Coronary artery (tissue), 2 donors: Measurements from ENCODE around the gene KRTAP4-3.
A peak's percentile ranks its signal among the peaks of the same experiment; 100 is the strongest.
"Not testable (repeated sequence)": the region's sequence is repeated elsewhere in the genome, so short reads cannot be mapped to it uniquely, and the experiment has no call there.

ENCODE experiments used
- DNase-seq: peaks from one replicate; pipeline ENCODE4 v3.0.0-alpha.2; 2017; ENCODE audit warnings: low spot score
- H3K27ac ChIP-seq, 2 donors: fragments of 200-600 bp; sonication (generic); one replicate each; pipeline ENCODE4 v1.5.1; 2016 to 2019
- H3K4me3 ChIP-seq: fragments of 200-600 bp; sonication (generic); 2 replicates; pipeline ENCODE4 v1.5.1; 2016; ENCODE audit warnings: mild to moderate bottlenecking, moderate library complexity
- TF ChIP-seq, protein P1 (sequence below): fragments of 200-600 bp; sonication (generic); IDR thresholded peaks from one replicate; pipeline ENCODE4 v1.5.1; 2019; ENCODE audit warnings: antibody characterized with exemption

KRTAP4-3 gene

DNA sequence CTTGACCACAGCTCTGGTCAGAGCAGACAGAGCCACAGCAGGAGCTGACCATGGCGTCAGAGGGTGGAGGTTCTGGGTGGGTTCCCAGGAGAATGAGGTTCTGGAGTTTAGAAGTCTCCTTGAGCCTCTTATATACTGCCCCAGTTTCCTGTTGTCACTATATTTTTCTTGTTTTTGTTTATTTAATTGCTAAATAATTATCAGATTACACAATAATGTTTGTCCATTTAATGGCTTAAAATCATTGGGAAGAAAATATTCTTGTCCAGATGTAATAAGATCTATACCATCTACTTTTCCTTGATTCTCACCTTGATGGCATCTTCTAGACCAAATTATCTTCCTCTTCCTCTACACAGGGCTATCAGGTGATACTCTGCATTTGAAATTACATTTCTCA is at the start of gene KRTAP4-3:
TSS of gene KRTAP4-3 (minus strand) at position 101 of the 400 bp plus-strand sequence. CDS start at position 52, 49 bp downstream.
- TF ChIP-seq, protein P1, sequence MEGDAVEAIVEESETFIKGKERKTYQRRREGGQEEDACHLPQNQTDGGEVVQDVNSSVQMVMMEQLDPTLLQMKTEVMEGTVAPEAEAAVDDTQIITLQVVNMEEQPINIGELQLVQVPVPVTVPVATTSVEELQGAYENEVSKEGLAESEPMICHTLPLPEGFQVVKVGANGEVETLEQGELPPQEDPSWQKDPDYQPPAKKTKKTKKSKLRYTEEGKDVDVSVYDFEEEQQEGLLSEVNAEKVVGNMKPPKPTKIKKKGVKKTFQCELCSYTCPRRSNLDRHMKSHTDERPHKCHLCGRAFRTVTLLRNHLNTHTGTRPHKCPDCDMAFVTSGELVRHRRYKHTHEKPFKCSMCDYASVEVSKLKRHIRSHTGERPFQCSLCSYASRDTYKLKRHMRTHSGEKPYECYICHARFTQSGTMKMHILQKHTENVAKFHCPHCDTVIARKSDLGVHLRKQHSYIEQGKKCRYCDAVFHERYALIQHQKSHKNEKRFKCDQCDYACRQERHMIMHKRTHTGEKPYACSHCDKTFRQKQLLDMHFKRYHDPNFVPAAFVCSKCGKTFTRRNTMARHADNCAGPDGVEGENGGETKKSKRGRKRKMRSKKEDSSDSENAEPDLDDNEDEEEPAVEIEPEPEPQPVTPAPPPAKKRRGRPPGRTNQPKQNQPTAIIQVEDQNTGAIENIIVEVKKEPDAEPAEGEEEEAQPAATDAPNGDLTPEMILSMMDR, result no peak
- Histone ChIP-seq H3K4me3 (no peak within 1 kb of the TSS), H3K27ac (no peak within 1 kb of the TSS)
- DNase-seq, result no peak

DNA sequence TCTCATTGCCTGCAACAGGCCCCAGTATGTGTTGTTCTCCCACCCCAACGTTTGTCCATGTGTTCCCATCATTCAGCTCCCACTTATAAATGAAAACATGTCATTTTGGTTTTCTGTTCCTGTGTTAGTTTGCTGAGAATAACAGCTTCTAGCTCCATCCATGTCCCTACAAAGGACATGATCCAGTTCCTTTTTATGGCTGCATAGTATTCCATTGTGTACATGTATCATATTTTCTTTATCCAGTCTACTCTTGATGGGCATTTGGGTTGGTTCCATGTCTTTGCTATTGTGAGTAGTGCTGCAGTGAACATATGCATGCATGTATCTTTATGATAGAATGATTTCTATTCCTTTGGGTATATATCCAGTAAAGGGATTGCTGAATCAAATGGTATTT is 47.7 kb upstream of the KRTAP4-3 start:
- TF ChIP-seq, protein P1, result no peak

DNA sequence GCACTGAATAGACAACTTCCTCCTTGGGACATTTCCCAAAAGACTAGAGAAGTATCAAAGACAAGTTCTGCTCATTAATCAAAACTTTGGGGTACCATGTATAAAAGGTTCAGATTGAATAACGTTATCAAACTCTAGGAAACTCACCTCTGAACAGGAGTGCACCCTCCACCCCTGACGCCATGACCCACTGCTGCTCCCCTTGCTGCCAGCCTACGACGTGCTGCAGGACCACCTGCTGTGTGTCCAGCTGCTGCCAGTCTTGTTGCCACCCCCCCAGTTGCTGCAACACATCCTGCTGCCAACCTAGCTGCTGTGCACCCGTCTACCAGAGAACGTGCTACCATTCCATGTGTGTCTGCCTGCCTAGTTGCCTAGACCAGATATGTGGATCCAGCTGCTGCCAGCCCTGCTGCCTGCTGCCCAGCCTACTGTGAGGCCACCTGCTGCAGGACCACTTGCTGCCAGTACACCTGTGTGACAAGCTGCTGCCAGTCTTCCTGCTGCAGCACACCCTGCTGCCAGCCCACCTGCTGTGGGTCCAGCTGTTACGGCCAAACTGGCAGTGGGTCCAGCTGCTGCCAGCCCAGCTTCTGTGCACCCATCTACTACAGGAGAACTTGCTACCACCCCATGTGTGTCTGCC is 44.6 kb upstream of the KRTAP4-3 start:
- Histone ChIP-seq H3K4me3 (no peak overlapping the region), H3K27ac (no peak overlapping the region)
- TF ChIP-seq, protein P1, result no peak
- DNase-seq, result peak; percentile 59

More for the DNA sequence above, 47.7 kb upstream of the KRTAP4-3 start:
- no peak overlapping the region for H3K4me3 ChIP-seq
- H3K27ac ChIP-seq, result no peak overlapping the region
- no peak for DNase-seq

DNA sequence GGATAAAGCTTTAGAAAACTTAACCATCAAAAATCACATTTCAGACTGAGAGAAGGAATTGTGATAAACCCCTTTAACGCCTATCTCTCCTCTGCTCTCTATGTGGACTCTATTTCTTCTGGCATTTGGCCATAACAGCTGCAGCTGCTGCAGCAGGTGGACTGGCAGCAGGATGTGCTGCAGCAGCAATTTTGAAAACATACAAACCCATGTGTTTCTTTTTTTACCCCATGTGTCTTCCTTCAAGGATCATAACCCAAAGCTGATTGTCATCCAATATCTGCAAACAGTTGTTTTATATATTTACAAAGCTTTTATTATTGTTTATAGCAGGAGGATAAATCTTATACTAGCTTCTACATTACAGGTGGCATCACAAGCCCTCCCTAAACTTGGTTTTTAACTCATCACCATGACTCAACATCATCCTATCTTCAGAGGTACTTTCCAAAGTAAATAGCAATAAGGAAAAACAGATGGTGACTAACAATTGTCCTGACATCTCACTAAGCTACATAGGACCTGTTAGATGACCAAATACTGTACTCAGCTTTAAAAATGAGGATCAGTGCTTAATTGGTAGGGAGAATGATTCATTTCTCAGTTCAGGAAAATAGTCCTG is 43.9 kb upstream of the KRTAP4-3 start:
- no peak for DNase-seq
- no peak overlapping the region for H3K4me3 ChIP-seq
- TF ChIP-seq, protein P1, result no peak
- no peak overlapping the region for H3K27ac ChIP-seq

DNA sequence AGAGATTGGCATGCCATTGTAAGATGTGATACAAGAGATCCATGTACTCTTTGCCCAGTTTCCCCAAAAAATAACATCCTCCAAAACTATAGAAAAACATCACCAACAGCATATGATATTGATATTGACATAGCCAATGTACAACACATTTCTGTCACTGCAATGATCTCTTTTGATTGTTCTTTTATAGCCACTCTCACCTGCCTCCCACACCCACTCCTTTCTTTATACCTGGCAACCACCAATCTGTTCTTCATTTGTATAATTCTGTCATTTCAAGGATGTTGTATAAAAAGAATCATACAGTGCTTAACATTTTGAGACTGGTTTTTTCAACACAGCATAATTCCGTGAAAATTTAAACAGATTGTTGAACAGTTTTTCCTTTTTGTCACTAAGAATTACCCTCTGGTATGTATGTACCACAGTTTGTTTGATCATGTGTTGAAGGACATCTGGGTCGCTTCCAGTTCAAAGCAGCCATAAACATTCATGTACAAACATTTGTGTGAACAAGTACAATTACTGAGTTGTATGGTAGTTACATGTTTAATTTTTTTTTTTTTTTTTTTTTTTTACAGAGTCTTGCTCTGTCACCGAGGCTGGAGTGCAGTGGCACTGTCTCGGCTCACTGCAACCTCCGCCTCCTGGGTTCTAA is 31.5 kb upstream of the KRTAP4-3 start:
- TF ChIP-seq, protein P1, result no peak
- H3K4me3 ChIP-seq, result no peak overlapping the region
- no peak for DNase-seq
- H3K27ac ChIP-seq, result no peak overlapping the region

DNA sequence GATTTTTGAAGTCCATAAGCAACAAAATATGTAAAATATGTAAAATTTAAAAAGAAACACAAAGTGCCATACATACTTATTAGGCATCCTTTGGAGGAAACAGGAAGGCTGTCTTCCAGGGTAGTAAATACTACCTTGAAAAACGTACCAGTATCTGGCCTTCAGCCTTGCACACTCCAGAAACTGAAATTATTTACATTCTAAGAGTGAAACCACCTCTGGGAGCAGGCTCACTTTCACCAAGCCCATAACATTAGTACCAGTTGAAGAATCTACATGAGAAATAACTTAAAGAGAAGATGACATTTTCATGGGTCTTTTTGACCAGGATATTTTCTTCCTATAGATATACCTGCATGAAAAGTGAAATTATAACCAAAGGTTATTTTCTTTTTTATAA is 28.0 kb upstream of the KRTAP4-3 start:
- TF ChIP-seq, protein P1, result no peak
- DNase-seq, result no peak
- H3K4me3 ChIP-seq, result no peak overlapping the region
- no peak overlapping the region for H3K27ac ChIP-seq

DNA sequence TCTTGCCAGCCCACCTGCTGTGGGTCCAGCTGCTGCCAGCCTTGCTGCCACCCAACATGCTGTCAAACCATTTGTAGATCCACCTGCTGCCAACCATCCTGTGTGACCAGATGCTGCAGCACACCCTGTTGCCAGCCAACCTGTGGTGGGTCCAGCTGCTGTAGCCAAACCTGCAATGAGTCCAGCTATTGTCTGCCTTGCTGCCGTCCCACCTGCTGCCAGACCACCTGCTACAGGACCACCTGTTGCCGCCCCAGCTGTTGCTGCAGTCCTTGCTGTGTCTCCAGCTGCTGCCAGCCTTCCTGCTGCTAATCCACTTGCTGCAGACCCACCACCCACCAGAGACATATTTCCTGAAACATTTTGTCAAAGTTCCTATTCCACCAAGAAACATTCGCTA is 22.3 kb upstream of the KRTAP4-3 start:
- H3K27ac ChIP-seq, result no peak overlapping the region
- TF ChIP-seq, protein P1, result no peak
- no peak for DNase-seq
- H3K4me3 ChIP-seq, result no peak overlapping the region

DNA sequence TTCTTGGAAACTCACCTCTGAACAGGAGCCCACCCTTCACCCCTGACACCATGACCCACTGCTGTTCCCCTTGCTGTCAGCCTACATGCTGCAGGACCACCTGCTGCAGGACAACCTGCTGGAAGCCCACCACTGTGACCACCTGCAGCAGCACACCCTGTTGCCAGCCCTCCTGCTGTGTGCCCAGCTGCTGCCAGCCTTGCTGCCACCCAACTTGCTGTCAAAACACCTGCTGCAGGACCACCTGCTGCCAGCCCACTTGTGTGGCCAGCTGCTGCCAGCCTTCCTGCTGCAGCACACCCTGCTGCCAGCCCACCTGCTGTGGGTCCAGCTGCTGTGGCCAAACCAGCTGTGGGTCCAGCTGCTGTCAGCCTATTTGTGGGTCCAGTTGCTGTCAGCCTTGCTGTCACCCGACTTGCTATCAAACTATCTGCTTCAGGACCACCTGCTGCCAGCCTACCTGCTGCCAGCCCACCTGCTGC is 21.9 kb upstream of the KRTAP4-3 start, which contains the start of gene KRTAP9-1:
TSS of gene KRTAP9-1 (plus strand) at position 51 of the 482 bp plus-strand sequence. CDS start at position 51, 0 bp downstream.
- H3K27ac ChIP-seq, H3K4me3 ChIP-seq, DNase-seq: not testable (repeated sequence)
